Endodermal cell (in vitro differentiated cells): Measurements from ENCODE around the gene ELAVL3. TPM values are rescaled to one million over a fixed set of nuclear protein-coding genes. Genes with fewer than 3 reads are reported as not detected.
"Not testable (repeated sequence)": the region's sequence is repeated elsewhere in the genome, so short reads cannot be mapped to it uniquely, and the experiment has no call there.

ENCODE experiments used
- DNase-seq: peaks from one replicate; pipeline ENCODE4 v3.0.0-alpha.2; 2017
- H3K27ac ChIP-seq: 2 replicates; pipeline ENCODE4 v1.5.1; 2013; ENCODE audit warnings: mild to moderate bottlenecking, low read depth, low read length, moderate library complexity
- H3K27me3 ChIP-seq: 2 replicates; pipeline ENCODE4 v1.6.1; 2013; ENCODE audit warnings: mild to moderate bottlenecking, low read length, moderate library complexity; ENCODE audit not compliant: insufficient read depth, control insufficient read depth, poor library complexity, severe bottlenecking
- H3K36me3 ChIP-seq: 2 replicates; pipeline ENCODE4 v1.7.0; 2013; ENCODE audit warnings: mild to moderate bottlenecking, low read length, moderate library complexity; ENCODE audit not compliant: control insufficient read depth, insufficient read depth
- H3K4me1 ChIP-seq: one replicate; pipeline ENCODE4 v1.7.0; 2013; ENCODE audit warnings: low read length; ENCODE audit not compliant: control insufficient read depth, insufficient read depth
- H3K4me3 ChIP-seq: 2 replicates; pipeline ENCODE4 v1.5.1; 2013; ENCODE audit warnings: mild to moderate bottlenecking, low read length, moderate library complexity
- H3K9ac ChIP-seq: 2 replicates; pipeline ENCODE4 v1.6.1; 2013; ENCODE audit warnings: mild to moderate bottlenecking, low read length, moderate library complexity; ENCODE audit not compliant: poor library complexity, severe bottlenecking; ENCODE audit errors: extremely low read depth
- H3K9me3 ChIP-seq: 2 replicates; pipeline ENCODE4 v1.6.1; 2013; ENCODE audit warnings: mild to moderate bottlenecking, low read length, moderate library complexity; ENCODE audit not compliant: control insufficient read depth
- H3K27ac Mint-ChIP-seq: 2 replicates; pipeline ENCODE4 v1.8.0; 2020; ENCODE audit warnings: mixed read lengths
- H3K27me3 Mint-ChIP-seq: 2 replicates; pipeline ENCODE4 v1.8.0; 2021; ENCODE audit warnings: mild to moderate bottlenecking, mixed read lengths; ENCODE audit not compliant: insufficient read depth
- H3K36me3 Mint-ChIP-seq: 2 replicates; pipeline ENCODE4 v1.8.0; 2020; ENCODE audit warnings: low read depth, mixed read lengths
- H3K4me1 Mint-ChIP-seq: 2 replicates; pipeline ENCODE4 v1.8.0; 2020; ENCODE audit warnings: mixed read lengths
- H3K4me3 Mint-ChIP-seq: 2 replicates; pipeline ENCODE4 v1.8.0; 2020; ENCODE audit warnings: mild to moderate bottlenecking, moderate library complexity, mixed read lengths
- H3K9me3 Mint-ChIP-seq: 2 replicates; pipeline ENCODE4 v1.8.0; 2020; ENCODE audit warnings: mild to moderate bottlenecking, mixed read lengths
- WGBS, 2 experiments: methylation state at CpG; one replicate each; pipeline versions ENCODE4 v1.1.5 to v1.1.7; 2013; ENCODE audit warnings: missing lambda C conversion rate in 2 of 2, mixed read lengths in 1 of 2; ENCODE audit not compliant: insufficient coverage in 1 of 2, insufficient read length in 1 of 2; 5-methylcytosine and 5-hydroxymethylcytosine counted together
- total RNA-seq, 2 donors: library from RNA; stranded (reverse); fragmentation: NEBNext Ultra II Directional in 1 of 2; extraction: Animal tissue kit (Norgen Biotek cat#: 25700) in 1 of 2; gene quantifications; 2 replicates in 1 of 2; 3 replicates in 1 of 2; pipeline ENCODE4 v1.2.1, GENCODE V29; 2021
- TF ChIP-seq, protein P1 (sequence below): fragments of 200-600 bp; sonication (generic); conservative IDR thresholded peaks from 2 replicates; pipeline ENCODE4 v1.5.0; 2021; ENCODE audit warnings: antibody characterized with exemption, mild to moderate bottlenecking

Gene ELAVL3
- total RNA-seq, 2 donors from 2014 or later, result 0.55 TPM; not detected in 1

DNA sequence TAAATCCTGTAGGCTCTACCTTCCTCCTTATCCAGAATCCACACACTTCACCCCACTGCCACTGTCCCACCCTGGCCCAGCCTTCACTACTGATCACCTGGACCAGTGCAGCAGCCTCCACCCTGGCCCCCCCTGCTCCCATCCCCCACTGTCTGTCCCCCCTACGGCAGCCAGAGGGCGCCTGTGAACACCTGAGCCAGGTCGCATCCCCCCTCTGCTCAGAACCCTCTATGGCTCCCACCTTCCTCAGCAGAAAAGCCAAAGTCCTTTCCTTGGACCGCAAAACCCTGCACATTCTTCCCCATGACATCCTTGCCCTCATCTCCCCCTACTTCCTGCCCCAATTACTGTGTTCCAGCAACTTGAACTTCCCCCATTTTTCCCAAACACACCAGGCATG, 20.6 kb downstream of the ELAVL3 start:
- Mint-ChIP-seq H3K9me3 (no peaks in the 10 kb centered on the region), H3K4me1 (no peaks in the 10 kb centered on the region), H3K27ac (no peak overlapping the region), H3K36me3 (no peaks in the 10 kb centered on the region), H3K27me3 (no peaks in the 10 kb centered on the region), H3K4me3 (no peak overlapping the region)
- no peaks in the 10 kb centered on the region for H3K9me3 ChIP-seq
- 61 to 92% methylated on average over 2 to 4 of the region's 4 CpGs for WGBS, 2 experiments
- H3K4me1 ChIP-seq, result no peaks in the 10 kb centered on the region
- no peak overlapping the region for H3K9ac ChIP-seq
- H3K4me3 ChIP-seq, result no peak overlapping the region
- peak; percentile 61 for DNase-seq
- no peak overlapping the region for H3K27ac ChIP-seq
- TF ChIP-seq, protein P1, sequence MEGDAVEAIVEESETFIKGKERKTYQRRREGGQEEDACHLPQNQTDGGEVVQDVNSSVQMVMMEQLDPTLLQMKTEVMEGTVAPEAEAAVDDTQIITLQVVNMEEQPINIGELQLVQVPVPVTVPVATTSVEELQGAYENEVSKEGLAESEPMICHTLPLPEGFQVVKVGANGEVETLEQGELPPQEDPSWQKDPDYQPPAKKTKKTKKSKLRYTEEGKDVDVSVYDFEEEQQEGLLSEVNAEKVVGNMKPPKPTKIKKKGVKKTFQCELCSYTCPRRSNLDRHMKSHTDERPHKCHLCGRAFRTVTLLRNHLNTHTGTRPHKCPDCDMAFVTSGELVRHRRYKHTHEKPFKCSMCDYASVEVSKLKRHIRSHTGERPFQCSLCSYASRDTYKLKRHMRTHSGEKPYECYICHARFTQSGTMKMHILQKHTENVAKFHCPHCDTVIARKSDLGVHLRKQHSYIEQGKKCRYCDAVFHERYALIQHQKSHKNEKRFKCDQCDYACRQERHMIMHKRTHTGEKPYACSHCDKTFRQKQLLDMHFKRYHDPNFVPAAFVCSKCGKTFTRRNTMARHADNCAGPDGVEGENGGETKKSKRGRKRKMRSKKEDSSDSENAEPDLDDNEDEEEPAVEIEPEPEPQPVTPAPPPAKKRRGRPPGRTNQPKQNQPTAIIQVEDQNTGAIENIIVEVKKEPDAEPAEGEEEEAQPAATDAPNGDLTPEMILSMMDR, result peak; percentile 59
- no peaks in the 10 kb centered on the region for H3K27me3 ChIP-seq
- no peaks in the 10 kb centered on the region for H3K36me3 ChIP-seq

DNA sequence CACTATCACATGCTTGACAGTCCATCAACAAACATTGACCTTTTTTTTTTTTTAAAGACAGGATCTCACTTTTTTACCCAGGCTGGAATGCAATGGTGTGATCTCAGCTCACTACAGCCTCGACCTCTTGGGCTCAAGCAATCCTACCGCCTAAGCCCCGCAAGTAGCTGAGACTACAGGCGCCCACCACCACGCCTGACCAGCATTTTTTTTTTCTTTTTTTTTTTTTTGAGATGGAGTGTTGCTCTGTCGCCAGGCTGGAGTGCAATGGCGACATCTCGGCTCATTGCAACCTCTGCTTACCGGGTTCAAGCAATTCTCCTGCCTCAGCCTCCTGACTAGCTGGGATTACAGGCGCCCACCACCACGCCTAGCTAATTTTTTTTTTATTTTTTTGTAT, 21.9 kb downstream of the ELAVL3 start:
- WGBS, 2 experiments, result 89% methylated on average over 6 to 11 of the region's 11 CpGs

DNA sequence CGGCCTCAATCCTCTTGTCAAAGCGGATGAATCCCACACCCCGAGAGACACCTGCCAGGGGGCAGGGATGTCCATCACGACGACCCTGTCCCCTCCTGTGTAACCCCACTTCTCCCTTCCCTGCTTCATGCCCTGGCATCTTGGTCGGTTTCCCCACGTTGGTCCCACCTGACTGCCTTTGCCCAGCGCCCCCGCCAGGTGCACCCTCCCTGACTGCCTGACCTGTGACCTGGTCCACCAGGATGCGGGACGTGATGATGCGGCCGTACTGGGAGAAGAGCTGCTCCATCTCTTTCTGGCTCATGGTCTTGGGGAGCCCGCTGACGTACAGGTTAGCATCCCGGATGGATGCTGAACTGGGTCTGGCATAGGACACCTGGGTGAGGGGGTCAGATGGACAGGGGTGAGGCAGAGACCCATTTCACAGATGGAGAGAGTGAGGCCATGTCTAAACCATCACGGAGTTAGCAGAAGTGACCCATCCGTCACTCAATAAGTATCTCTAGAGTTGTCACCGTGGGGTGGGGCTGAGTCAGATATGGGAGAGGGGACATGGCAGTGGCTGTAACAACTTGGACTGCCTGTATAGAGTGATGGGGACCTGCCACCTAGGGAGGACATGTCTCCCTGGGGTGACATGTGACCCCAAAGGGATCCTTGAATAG, 22.5 kb downstream of the ELAVL3 start:
- Mint-ChIP-seq H3K27ac (no peak overlapping the region), H3K9me3 (no peaks in the 10 kb centered on the region)
- no peak overlapping the region for H3K27ac ChIP-seq

More for the DNA sequence above, 21.9 kb downstream of the ELAVL3 start:
- H3K4me3 ChIP-seq, H3K9ac ChIP-seq, H3K36me3 ChIP-seq, H3K9me3 Mint-ChIP-seq, H3K27ac Mint-ChIP-seq, H3K27me3 ChIP-seq, H3K27ac ChIP-seq, H3K4me1 ChIP-seq, H3K36me3 Mint-ChIP-seq, H3K4me1 Mint-ChIP-seq, H3K4me3 Mint-ChIP-seq, DNase-seq, H3K27me3 Mint-ChIP-seq, H3K9me3 ChIP-seq: not testable (repeated sequence)

More for the DNA sequence above, 22.5 kb downstream of the ELAVL3 start:
- H3K4me3 ChIP-seq, result no peak overlapping the region
- H3K4me1 ChIP-seq, result no peaks in the 10 kb centered on the region
- Mint-ChIP-seq H3K4me3 (no peak overlapping the region), H3K27me3 (no peaks in the 10 kb centered on the region), H3K4me1 (no peaks in the 10 kb centered on the region), H3K36me3 (no peaks in the 10 kb centered on the region)
- no peaks in the 10 kb centered on the region for H3K9me3 ChIP-seq
- no peaks in the 10 kb centered on the region for H3K27me3 ChIP-seq
- no peak for DNase-seq
- no peak overlapping the region for H3K9ac ChIP-seq
- WGBS, 2 experiments, result 94 to 97% methylated on average over 10 to 19 of the region's 19 CpGs
- no peaks in the 10 kb centered on the region for H3K36me3 ChIP-seq
- TF ChIP-seq, protein P1, result no peak
